NCI-H2107 treated with DMSO at 0.1 percent for 48 hours (cell line): Measurements from ENCODE around the gene JARID2.
"Not testable (repeated sequence)": the region's sequence is repeated elsewhere in the genome, so short reads cannot be mapped to it uniquely, and the experiment has no call there.

Experiments used
- DNase-seq: peaks from one replicate; lab custom pipeline; 2025; ENCODE audit not compliant: unreplicated experiment; lab: John Stamatoyannopoulos, UW

Gene JARID2

DNA sequence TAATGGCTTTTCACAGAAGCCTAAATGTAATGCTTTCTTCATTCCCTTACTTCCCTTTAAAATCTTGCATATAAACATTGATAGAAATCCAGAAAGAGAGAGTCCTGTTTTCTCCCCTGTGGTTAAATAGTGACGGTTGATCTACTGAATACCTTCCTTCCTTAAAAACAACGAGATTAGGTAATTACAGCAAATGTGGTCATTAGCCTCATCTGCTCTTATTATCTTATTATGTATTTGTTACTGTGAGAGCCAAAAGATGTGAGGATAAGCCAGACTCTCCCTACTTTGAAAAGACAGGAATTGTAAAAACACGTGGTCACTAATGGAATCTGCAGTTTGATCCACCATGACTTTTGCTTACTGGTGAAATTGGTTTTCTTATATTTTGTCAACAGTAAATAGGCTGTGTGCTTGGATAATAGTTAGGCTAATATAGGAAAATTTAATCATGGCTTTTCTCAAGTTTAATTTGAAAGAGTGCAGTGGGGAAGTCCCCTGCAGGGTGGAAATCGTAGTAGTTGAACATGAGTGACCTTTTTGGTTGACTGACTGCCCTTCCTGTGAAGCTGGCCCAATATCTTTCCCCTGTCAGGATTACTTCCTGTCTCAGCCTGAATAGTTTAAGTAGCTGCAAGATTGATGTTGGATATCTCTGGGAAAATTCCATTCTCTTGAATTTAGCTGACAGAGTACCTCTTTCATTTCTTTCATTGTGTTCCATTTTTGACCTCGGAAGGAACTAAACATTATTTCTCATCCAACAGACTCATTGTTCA, 62.8 kb downstream of the JARID2 start:
- DNase-seq: no peak

DNA sequence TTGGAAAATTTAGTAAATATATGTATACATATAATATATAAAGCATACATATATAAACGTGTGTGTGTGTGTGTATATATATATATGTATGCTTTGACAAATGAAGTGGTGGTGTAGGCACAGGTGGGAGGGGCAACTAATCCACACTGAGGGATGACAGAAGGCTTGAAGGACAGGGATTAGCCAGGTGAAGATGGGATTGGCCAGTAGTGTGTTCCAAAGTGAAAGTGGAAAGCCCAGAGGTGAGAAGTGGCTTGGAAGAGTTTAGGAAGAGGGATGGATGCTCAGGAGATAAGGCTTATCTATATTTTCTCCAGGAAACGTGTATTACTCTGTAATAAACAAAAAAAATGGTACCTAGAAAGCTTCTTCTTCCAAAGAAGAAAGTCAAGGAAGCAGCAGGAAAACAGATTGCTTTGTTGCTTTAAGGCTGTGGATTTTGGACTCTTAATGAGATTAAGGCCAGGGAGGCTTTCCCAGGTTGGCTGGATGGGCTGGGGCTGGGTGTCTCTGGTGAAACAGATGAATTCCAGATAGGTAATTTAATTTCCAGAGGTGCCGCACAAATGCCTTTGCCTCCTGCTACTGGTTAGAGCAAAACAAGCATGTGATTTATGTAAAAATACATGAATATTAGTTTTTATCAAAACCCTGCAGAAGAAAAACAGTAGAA, 63.9 kb downstream of the JARID2 start:
- no peak for DNase-seq

DNA sequence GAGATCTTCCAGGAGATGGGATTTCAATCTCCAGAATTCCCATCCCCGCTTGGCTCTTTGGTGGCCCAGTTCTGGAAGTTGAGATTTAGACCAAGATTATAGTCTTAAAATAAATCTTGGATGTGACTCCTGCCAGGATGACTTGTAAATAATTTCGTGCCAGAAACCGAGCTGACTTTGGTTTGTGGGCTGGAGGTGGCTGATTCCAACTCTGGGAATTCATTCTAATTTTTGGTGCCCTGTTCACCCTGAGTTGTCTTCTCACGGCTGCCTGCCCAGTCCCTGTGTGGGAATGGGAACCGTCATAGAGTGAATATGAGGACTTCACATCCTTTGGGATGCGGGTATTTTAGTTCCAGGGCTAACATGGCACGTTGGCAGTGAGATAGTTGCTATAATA, 64.8 kb downstream of the JARID2 start:
- DNase-seq: no peak

DNA sequence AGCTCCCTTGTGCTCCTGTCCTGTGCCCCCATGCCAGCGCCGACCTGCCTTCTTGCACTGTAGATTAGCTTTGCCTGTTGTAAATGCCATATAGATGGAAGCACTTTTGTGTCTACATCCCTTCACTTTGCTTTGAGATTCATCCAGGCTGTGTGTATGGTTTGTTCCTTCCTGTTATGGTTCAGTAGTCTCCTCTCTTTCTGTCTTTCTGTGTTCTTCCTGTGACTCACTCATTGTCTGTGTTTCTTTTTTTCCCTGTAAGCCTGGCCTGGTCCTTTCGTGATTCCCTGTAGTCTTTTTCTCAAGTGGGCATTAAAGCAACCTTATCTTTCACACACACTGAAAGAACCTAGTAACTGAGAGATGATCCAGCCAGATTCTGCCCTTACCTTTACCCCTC, 66.6 kb downstream of the JARID2 start:
- DNase-seq: no peak

DNA sequence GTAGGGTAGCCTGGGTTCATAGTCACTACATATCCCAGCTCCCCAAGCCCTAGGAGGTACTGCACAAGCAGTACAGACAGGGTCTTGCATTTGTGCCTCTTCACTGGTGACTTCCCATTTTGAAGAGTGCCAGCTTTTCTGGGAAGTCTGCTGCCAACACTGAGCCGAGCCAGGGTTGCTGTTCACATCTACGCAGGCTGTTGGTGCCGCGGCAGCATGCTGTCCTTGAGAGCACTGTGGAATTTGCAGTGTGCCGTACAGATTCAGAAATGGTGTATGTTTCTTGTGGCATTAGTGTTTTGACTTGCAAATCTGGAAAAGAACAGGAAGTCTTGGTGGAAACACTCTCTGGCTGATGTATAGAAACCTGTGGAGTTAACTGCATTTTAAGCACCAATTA, 67.5 kb downstream of the JARID2 start:
- no peak for DNase-seq

DNA sequence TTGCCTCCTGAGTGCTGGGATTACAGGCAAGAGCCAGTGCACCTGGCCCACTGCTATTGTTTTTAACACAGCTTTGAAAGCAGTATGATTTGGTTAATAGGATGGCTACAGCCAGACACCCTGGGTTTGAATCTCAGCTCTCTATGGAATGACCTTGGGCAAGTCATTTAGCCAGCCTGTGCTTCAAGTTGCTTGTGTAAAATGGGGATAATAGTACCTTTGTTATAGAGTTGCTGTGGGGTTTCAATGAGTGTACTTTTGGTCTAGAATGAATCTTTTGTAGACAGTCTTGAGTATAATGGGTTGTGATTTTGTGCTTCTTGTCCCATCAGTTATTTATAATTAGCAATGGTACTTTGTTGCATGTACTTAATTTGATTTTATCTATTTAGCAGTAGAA, 70.9 kb downstream of the JARID2 start:
- no peak for DNase-seq

DNA sequence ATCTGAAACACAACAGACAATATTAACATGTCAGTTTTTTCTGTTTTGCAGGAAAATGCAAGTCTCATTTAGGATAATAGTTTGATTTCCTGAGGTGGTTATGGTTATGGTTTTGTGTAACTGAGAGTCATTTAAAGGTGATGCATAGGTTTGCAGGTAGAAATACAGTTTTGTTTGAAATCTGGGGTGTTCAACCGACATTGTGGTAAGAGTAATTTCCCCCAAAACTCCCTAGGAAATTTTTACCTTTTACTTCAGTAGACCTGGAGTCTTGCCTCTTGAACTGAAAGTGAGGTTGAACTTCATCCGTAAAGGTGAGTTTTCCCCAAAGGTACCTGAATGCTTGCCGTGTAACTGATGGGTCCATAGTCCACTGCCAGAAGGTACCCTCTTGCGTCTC, 71.4 kb downstream of the JARID2 start:
- DNase-seq: no peak

DNA sequence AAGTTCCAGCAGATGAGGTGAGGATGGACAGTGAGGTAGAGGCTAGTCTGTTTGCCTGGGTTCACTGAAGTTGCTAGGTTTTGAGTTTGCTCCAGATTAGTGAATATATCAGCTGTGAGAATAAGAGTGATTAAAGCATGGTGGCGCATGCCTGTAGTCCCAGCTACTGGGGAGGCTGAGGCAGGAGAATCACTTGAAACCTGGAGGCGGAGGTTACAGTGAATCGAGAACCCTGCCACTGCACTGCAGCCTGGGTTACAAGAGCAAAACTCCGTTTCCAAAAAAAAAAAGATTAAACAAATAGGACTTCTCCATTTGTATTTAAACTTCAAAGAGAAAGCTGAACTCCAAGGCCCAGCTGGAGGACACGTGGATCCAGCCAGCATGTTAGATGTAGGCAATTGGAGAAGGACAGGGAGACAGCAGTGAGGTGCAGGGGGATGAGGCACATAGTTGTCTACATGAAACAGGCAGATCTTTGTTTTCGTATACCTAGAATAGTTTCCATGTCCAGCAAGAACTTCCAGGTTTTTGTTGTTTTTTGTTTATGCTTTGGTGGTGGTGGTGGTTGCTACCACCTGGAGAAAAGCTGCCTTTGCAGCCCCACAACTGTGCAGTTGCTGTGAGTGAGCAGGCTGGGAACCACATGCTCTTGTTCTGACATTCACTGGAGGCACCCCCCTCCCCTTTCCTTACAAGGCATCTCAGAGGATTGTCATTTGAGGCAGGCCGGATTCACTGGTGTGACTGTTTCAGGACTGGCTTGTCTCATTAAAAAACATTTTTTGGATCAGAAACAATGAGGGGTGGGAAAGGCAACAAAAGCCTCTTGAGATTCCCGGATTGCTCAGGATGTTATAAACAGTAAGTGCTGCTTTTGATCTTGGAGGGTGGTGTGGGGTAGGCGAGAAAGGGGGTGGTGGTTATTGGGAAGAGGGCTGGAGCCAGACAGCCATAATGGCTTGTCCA, 72.3 kb downstream of the JARID2 start:
- no peak for DNase-seq

DNA sequence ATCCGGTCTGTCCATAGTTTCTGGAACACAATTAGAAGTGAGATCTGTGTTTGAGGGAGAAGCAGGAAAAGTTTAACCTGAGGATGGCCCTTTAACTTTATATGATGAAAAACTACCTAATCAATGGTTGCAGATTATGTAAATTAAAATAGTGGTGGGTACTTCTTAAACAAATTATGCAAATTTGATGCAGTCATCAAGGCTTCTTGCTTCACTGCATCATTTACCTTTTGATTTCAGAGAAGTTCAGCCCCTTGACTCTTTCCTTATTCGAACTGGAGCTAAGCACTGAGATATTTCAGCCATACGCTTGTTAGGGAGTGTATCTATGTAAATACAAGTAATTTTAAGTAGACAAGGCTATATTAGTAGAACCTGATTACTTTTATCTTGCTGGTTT, 73.8 kb downstream of the JARID2 start:
- no peak for DNase-seq

DNA sequence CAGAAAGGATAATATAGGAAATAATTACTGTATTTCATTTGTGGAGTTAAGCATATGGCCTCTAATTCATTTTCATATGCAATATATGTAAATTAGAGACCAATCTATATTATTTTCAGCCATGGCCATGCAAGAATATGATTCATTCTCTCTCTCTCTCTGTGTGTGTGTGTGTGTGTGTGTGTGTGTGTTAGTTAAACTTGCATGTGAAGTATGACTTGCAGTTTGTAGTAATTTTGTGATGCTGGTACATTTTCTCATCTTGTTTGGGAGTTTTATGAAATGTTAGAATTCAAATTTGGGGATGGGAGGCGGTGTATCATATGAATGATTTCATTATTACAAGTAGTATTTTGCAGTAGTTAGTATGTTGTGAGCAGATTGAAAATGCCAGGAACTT, 74.8 kb downstream of the JARID2 start:
- DNase-seq: no peak

DNA sequence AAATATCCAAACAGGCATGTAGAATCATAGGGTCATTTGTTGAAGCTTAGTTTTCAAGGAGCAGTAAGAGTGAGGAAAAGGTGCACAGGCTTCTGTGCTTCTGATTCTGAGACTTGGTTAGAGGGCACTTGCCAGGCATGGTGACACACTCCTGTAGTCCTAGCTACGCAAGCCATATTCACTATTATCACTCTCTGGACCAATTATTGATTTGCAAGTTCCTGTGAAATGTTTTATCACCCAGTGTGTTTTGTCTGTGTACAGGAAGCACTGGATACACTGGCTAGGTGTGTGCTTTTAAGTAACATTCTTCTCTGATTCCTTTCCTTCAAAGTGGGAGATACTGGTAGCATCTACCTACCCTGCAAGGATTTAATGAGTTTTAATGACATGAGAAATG, 76.3 kb downstream of the JARID2 start:
- DNase-seq: no peak

DNA sequence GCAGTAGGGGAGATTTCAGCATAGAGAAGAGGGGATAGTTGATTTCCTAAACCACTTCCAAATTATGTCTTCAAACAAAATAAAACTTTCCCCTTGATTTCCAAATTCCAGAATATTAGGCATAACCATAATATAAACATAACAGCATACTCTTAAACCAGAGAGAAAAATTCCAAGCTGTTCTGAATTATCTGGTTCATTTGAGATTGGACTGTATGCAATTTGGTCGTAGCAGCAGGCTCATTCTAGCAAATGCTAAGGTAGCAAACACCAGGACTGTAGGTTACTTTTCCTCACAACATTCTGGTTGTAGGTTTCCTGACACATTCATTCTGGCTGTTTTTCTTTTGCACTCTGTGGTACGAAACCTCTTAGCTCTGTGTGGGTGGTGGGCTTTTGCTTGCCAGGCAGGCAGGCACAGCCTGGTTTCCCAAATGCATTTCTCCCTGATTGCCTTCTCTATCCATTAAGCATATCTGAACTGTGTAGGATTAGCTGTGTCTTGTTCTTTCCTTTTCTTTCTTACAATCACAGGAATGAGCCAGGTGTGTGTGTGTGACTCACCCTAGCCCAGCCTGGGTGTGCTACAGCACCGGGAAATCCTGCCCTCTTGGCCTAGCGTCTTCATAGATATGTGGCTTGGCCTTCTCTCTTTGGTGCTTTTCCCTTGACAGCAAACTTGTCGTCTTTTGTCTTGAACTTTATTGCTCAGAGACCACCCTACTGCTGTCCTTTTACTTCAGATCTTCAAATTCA, 77.1 kb downstream of the JARID2 start:
- DNase-seq: no peak

DNA sequence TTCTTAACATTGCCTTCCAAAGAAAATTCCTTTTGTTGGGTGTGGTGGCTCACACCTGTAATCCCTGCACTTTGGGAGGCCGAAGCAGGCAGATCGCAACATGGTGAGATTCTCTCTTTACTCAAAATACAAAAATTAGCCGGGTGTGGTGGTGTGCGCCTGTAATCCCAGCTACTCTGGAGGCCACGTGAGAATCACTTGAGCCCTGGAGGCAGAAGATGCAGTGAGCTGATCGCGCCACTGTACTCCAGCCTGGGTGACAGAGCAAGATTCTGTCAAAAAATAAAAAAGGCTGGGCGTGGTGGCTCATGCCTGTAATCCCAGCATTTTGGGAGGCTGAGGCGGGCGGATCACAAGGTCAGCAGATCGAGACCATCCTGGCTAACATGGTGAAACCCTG, 77.7 kb downstream of the JARID2 start:
- not testable (repeated sequence) for DNase-seq

DNA sequence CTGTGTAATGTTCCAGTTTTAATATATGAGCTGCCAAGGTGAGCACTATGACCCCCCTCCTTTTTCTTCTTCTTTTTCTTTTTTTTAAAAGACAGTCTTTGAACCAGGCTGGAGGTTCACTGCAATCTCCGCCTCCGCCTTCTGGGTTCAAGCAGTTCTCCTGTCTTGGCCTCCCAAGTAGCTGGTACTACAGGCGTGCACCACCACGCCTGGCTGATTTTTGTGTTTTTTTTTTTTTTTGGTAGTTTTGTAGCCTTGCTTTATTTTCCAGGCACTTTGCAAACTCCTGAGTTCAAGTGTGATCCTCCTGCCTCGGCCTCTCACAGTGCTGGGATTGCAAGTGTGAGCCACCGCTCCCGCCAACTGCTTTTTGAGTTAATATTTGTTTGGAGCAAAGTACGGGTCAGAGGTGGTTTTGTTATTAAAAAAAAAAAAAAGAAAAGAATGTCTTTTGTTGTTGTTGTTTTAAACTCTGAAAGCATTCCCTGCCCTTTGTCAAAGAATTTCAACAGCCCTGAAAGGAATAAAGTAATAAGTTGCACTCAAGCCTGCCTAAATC, 78.6 kb downstream of the JARID2 start:
- DNase-seq: no peak

DNA sequence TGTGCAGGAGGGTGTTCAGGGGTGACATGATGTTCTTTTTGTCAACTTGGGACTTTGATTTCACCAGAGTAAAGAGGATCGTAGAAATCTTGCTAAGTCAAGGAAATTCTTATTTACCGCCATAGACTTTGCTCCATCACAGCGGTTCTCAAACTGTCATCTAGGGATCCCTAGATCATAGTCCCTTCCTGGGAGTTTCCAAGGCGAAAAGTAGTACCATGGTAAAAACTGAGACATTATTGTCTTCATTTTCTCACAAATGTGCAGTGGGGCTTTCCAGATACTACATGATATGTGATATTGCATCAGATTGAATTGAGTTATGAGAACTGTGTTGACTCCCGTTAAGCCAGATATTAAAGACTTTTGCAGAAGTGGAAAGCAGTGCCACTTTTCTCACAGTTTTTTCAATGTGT, 79.7 kb downstream of the JARID2 start:
- DNase-seq: no peak

DNA sequence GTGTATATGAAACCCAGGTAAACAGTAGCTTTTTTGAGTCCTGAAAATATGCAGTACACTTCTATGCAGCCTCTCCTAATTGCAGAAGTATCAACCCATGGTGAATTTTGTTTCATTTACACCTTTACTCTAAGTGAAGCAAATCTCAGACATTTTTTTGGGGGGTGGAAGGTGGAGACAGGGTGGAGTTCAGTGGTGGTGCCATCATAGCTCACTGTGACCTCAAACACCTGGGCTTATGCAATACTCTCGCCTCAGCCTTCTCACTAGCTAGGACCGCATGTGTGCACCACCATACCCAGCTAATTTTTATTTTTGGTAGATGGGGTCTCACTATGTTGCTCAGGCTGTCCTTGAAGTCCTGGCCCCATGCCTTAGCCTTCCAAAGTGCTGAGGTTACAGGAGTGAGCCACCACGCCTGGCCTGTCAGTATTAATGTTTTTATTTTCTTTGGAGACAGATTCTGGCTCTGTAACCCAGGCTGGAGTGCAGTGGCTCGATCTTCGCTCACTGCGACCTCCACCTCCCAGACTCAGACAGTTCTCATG, 80.3 kb downstream of the JARID2 start:
- DNase-seq: no peak

DNA sequence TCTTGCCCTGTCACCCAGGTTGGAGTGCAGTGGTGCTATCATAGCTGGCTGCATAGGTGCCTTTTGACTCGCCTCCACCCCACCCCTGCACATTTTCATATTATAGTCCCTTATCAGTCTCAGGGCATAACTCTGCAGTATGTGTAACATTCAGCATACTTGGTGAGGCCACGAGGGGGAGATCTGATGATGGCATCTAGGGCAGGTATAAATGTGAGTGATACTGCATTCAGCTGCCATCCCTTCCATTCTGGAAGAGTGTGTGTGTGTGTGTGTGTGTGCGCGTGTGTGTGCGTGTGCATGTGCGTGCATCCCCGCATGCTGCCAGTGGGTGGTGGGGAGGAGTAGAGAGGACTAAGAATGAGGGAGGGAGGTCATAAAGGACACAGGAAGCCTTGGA, 81.4 kb downstream of the JARID2 start:
- DNase-seq: no peak

DNA sequence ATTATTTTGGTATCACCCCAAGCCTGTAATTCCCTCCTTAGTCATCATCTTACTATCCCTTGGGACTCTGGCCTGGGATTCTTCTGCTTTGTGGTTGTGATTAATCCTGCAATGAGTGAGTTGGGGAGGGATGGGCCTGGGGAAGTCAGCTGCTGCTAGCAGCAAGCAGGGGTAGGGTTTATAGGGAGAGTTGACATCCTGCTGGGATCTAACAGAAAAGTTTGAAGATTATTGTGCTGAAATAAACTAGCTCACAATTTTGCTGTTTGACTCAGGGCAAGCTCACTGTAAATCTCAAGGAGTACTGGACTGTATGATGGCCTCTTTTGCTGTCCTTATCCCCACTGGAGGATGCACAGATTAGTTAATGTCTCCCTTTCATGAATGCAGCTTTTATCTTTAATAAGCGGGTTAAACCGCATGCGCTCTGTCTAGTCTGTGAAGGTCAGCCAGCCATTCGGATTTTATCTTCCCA, 83.4 kb downstream of the JARID2 start:
- peak; percentile 12 for DNase-seq

DNA sequence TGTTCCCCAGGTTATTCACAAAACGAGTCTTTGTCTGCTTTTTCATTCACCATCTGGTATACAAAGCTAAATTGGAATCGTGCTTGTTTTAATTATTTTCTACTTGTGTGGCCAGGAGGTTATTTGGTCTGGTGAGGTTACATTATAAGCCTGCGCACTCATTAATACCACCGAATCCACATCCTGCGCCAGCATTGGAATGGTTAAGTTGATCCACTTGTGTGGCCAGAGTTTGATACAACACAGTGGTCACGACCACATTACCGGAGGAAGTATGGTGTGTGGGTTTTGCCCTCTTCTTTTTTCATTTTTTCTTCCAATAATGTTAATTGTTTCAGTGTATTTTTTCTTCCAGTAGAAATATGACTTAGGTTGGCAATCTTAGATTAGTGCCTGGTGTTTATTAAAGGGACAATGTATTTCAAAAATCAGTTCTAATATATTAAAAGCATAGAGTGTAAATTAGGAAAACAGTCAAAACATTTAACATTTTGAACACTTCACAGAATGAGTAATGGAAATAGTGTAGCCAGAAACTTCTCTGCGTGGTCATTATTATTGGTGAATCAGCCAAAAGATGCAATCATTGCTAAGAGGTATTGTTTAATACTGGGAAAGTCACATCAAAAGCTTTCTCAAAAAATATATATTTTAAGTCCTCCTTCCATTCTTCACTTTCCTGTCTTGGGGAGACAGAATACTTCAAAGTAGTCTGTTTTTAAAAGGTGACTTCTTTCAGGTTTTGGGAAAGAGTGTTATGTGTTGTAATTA, 84.5 kb downstream of the JARID2 start:
- no peak for DNase-seq
